Panc1 (cell line): ENCODE data around the gene DCAF4. TPM values are rescaled to one million over a fixed set of nuclear protein-coding genes. Genes with fewer than 3 reads are reported as not detected.

Experiments
- ATAC-seq: fragments of 200-7000 bp; cut with Tn5 transposase; 2 replicates; pipeline ENCODE4 v1.9.1; 2020; ENCODE audit warnings: mild to moderate bottlenecking, moderate library complexity
- BruUV-seq: library from RNA; stranded (reverse); fragments of 400-500 nt; replicated peaks from 2 replicates; lab custom pipeline; 2021; lab: Mats Ljungman, UMichigan
- CTCF ChIA-PET: fragments of 300-600 bp; sonication (Branson Sonifier 250); formaldehyde crosslinking; loops from one replicate; lab custom pipeline; 2022; ENCODE audit warnings: antibody characterized with exemption; lab: Charles Lee
- POLR2A ChIA-PET: fragments of 300-600 bp; sonication (Branson Sonifier 250); formaldehyde crosslinking; loops from one replicate; lab custom pipeline; 2022; ENCODE audit warnings: antibody characterized with exemption; lab: Charles Lee
- DNase-seq: peaks from one replicate; pipeline ENCODE4 v3.0.0-alpha.2; 2010; ENCODE audit warnings: low read depth, low spot score
- H3K27ac ChIP-seq: 2 replicates; pipeline ENCODE4 v1.5.1; 2011; ENCODE audit warnings: mild to moderate bottlenecking, low read length, inconsistent platforms
- H3K27me3 ChIP-seq: fragments of 200-500 bp; sonication (Bioruptor generic); 2 replicates; pipeline ENCODE4 v1.6.0; 2014; ENCODE audit warnings: low read length, inconsistent platforms; ENCODE audit not compliant: control insufficient read depth, insufficient read depth
- H3K36me3 ChIP-seq: fragments of 200-500 bp; sonication (Bioruptor generic); 2 replicates; pipeline ENCODE4 v1.5.1; 2014; ENCODE audit warnings: inconsistent platforms, mild to moderate bottlenecking, low read length, moderate library complexity; ENCODE audit not compliant: control insufficient read depth, insufficient read depth
- H3K4me1 ChIP-seq: 2 replicates; pipeline ENCODE4 v1.5.1; 2011; ENCODE audit warnings: inconsistent platforms, mild to moderate bottlenecking, low read length, moderate library complexity; ENCODE audit not compliant: control insufficient read depth, insufficient read depth
- H3K4me3 ChIP-seq, 2 experiments: 2 replicates each; pipeline ENCODE4 v1.5.1; 2011 to 2012; ENCODE audit warnings: low read depth in 2 of 2, low read length in 2 of 2, mild to moderate bottlenecking in 2 of 2, inconsistent platforms in 1 of 2, moderate library complexity in 1 of 2
- H3K9me3 ChIP-seq: fragments of 200-500 bp; sonication (Bioruptor generic); 2 replicates; pipeline ENCODE4 v1.5.1; 2014; ENCODE audit warnings: low read depth, mild to moderate bottlenecking, inconsistent platforms, low read length, moderate library complexity; ENCODE audit not compliant: control insufficient read depth, insufficient read depth
- POLR2AphosphoS5 ChIP-seq: IDR thresholded peaks from 2 replicates; pipeline ENCODE4 v1.6.1; 2012; ENCODE audit warnings: mild to moderate bottlenecking, low read depth, low read length, moderate library complexity
- SIN3A ChIP-seq: IDR thresholded peaks from 2 replicates; pipeline ENCODE4 v1.6.1; 2012; ENCODE audit warnings: low read depth, mild to moderate bottlenecking, low read length, moderate library complexity, borderline replicate concordance; ENCODE audit not compliant: insufficient read depth
- TCF7L2 ChIP-seq: IDR thresholded peaks from 2 replicates; pipeline ENCODE4 v1.6.1; 2011; ENCODE audit warnings: mild to moderate bottlenecking, low read depth, low read length, inconsistent platforms
- in situ Hi-C: cut with HindIII; loops from 2 replicates; pipeline ENCODE4 v1.10.0; 2016; ENCODE audit warnings: low sequenced_read_pairs, low pct_unique_long_range_greater_than_20kb
- intact Hi-C: fragments of 100-400 bp; cut with micrococcal nuclease; formaldehyde crosslinking; loops from one replicate; pipeline ENCODE4 v1.10.0; 2022; ENCODE audit not compliant: unreplicated experiment
- total RNA-seq: library from RNA; stranded (reverse); gene quantifications from one replicate; pipeline ENCODE4 v1.2.1, GENCODE V29; 2021; ENCODE audit not compliant: unreplicated experiment
- TF ChIP-seq, protein P1 (sequence below): fragments of 450-650 bp; IDR thresholded peaks from 2 replicates; pipeline ENCODE4 v1.5.1; 2017; ENCODE audit warnings: mild to moderate bottlenecking
- TF ChIP-seq, protein P2 (sequence below), 2 experiments: IDR thresholded peaks; 2 replicates each; pipeline ENCODE4 v1.6.1; 2011 to 2012; ENCODE audit warnings: low read depth in 2 of 2, control low read depth in 1 of 2, low read length in 1 of 2, mild to moderate bottlenecking in 1 of 2, moderate library complexity in 1 of 2; ENCODE audit not compliant: insufficient read depth in 1 of 2

DCAF4 gene
- total RNA-seq, 1 experiment from 2014 or later: 18.2 TPM

DNA sequence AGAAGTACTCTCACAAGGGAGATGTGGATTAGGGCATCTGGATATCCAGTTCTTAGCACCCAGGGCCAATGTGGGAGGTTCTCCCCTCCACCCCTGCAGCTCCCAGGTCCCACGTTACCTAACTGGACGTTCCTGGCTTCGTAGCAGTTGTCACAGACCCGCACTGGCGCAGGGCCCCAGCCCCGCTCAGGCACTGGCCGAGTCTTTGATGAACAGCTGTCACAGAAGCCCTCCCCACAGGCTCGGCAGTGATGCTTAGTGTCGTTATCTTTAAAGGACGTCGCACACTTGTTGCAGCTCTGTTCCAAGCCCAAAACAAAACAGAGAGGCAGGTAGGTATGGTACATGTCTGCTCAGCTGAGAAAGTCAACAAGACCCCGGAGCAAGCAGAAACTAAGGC is 48.4 kb downstream of the DCAF4 start:
- intact Hi-C loops (no loop called here), in situ Hi-C loops (no loop called here)
- Histone ChIP-seq H3K27me3 (no peaks in the 10 kb centered on the region), H3K4me3 (no peak overlapping the region), H3K9me3 (no peaks in the 10 kb centered on the region), H3K36me3 (peaks cover 3% of the 10 kb centered on the region), H3K4me1 (no peaks in the 10 kb centered on the region), H3K27ac (no peak overlapping the region)
- TF ChIP-seq, protein P1, sequence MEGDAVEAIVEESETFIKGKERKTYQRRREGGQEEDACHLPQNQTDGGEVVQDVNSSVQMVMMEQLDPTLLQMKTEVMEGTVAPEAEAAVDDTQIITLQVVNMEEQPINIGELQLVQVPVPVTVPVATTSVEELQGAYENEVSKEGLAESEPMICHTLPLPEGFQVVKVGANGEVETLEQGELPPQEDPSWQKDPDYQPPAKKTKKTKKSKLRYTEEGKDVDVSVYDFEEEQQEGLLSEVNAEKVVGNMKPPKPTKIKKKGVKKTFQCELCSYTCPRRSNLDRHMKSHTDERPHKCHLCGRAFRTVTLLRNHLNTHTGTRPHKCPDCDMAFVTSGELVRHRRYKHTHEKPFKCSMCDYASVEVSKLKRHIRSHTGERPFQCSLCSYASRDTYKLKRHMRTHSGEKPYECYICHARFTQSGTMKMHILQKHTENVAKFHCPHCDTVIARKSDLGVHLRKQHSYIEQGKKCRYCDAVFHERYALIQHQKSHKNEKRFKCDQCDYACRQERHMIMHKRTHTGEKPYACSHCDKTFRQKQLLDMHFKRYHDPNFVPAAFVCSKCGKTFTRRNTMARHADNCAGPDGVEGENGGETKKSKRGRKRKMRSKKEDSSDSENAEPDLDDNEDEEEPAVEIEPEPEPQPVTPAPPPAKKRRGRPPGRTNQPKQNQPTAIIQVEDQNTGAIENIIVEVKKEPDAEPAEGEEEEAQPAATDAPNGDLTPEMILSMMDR: no peak
- TF ChIP-seq, protein P2, sequence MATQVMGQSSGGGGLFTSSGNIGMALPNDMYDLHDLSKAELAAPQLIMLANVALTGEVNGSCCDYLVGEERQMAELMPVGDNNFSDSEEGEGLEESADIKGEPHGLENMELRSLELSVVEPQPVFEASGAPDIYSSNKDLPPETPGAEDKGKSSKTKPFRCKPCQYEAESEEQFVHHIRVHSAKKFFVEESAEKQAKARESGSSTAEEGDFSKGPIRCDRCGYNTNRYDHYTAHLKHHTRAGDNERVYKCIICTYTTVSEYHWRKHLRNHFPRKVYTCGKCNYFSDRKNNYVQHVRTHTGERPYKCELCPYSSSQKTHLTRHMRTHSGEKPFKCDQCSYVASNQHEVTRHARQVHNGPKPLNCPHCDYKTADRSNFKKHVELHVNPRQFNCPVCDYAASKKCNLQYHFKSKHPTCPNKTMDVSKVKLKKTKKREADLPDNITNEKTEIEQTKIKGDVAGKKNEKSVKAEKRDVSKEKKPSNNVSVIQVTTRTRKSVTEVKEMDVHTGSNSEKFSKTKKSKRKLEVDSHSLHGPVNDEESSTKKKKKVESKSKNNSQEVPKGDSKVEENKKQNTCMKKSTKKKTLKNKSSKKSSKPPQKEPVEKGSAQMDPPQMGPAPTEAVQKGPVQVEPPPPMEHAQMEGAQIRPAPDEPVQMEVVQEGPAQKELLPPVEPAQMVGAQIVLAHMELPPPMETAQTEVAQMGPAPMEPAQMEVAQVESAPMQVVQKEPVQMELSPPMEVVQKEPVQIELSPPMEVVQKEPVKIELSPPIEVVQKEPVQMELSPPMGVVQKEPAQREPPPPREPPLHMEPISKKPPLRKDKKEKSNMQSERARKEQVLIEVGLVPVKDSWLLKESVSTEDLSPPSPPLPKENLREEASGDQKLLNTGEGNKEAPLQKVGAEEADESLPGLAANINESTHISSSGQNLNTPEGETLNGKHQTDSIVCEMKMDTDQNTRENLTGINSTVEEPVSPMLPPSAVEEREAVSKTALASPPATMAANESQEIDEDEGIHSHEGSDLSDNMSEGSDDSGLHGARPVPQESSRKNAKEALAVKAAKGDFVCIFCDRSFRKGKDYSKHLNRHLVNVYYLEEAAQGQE (IDR thresholded peaks at IDR 0.05; ENCODE audit: insufficient read depth in 1 of 2, low read depth in 2 of 2, low read length in 1 of 2): no peak
- TF ChIP-seq TCF7L2: no peak
- no peak for TF ChIP-seq POLR2AphosphoS5
- TF ChIP-seq SIN3A: no peak
- ATAC-seq: no peak
- ChIA-PET POLR2A (no interaction called here), CTCF (no interaction called here)
- BruUV-seq: no TSS peak
- no peak for DNase-seq

DNA sequence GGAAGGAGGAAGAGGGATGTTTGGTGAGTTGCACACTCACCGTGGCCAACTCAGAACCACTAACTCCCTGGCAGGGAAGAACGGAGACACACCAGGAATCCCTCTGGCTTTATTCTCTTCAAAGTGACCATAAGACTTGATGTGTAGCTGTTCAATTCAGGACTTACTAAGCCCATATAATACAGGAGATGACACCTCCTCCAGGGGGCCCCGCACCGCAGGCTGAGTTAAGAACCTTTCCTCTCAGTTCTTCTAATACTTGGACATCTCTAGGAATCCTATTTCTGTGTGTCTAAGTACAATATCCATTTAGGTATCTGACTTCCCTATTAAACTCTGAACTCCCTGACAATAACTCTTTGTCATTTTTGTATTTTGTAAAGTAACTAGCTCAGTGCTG is 49.5 kb downstream of the DCAF4 start:
- intact Hi-C loops (no loop called here), in situ Hi-C loops (no loop called here)
- Histone ChIP-seq H3K4me3 (no peak overlapping the region), H3K27me3 (no peaks in the 10 kb centered on the region), H3K36me3 (peaks cover 3% of the 10 kb centered on the region), H3K9me3 (no peaks in the 10 kb centered on the region), H3K4me1 (no peaks in the 10 kb centered on the region), H3K27ac (no peak overlapping the region)
- DNase-seq (no peak), ATAC-seq (no peak)
- BruUV-seq: no TSS peak
- ChIA-PET POLR2A (no interaction called here), CTCF (no interaction called here)
- TF ChIP-seq, protein P2 (IDR thresholded peaks at IDR 0.05; ENCODE audit: insufficient read depth in 1 of 2, low read depth in 2 of 2, low read length in 1 of 2): no peak
- TF ChIP-seq SIN3A: no peak
- TF ChIP-seq POLR2AphosphoS5: no peak
- TF ChIP-seq, protein P1: no peak; the same call in 1 of the 2 replicates
- no peak for TF ChIP-seq TCF7L2
